Activated CD8-positive, alpha-beta memory T cell treated with anti-CD3 and anti-CD28 coated beads, Interleukin-2, amount 50 U/mL, for 4 hours (primary cell): ENCODE results near the gene SLC22A6.

ENCODE experiments used
- DNase-seq: peaks from one replicate; pipeline ENCODE4 v3.0.0-alpha.2; 2020

Gene SLC22A6, protein sequence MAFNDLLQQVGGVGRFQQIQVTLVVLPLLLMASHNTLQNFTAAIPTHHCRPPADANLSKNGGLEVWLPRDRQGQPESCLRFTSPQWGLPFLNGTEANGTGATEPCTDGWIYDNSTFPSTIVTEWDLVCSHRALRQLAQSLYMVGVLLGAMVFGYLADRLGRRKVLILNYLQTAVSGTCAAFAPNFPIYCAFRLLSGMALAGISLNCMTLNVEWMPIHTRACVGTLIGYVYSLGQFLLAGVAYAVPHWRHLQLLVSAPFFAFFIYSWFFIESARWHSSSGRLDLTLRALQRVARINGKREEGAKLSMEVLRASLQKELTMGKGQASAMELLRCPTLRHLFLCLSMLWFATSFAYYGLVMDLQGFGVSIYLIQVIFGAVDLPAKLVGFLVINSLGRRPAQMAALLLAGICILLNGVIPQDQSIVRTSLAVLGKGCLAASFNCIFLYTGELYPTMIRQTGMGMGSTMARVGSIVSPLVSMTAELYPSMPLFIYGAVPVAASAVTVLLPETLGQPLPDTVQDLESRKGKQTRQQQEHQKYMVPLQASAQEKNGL

GRCh38 chr11:62984451-62984991 is at the start of gene SLC22A6:
TSS of gene SLC22A6 (minus strand) at chr11:62984967. CDS start at chr11:62984690, 277 bp downstream.
- DNase-seq, result no peak

GRCh38 chr11:63032457-63032856 is 47.7 kb upstream of the SLC22A6 start:
- no peak for DNase-seq

- DNase-seq, result peak; percentile 87
Observed at GRCh38 chr11:63023841-63024648, 39.3 kb upstream of the SLC22A6 start.

GRCh38 chr11:63023222-63023814 is 38.6 kb upstream of the SLC22A6 start:
- no peak for DNase-seq

DNA sequence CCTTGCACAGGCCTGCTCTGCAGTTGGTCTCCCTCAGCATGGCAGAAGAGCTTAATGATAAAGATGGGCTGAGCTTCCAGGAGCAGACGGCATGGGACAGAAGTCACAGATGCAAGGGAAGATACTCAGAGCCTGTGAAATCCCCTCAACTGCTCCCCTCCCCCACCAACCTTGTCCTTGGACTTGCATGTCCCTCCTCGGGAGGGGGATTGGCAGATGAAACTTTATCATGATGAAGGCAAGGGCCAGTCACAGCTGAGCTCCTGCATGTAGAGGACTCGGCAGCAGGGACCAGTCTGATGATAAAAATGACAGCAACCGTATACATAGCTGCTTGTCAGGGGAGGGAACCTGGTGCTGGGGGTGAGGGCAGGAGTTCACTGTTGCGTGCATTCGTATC is 37.7 kb upstream of the SLC22A6 start:
- no peak for DNase-seq

DNA sequence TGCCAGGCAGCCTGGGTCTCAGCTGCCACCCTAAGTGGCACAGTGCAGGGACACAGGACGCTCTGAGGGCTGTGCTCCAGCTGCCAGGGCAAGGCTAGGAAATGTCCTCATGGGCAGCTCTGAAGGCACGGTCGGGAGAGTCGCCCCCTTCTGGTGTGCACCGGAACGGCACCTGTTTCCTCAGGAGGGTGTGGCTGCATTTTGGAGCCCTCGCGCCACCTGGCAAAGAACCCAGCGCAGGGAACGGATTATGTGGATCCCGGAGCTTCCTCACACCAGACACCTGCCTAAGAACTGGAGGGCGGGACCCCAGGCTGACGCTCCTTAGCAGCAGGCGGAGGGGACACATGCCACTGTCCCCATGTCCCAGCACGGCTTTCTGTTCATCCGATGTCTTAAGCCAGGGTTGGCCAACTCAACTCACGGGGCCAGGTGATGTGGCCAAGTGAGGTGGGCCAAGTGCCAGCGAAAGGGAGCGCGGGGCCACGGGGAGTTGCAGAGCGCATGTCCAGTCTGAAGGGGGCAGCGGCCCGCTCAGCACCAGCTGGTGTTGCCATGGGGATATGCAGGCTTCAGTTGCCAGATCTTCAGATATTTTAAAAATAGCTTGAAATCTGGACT is 36.0 kb upstream of the SLC22A6 start:
- no peak for DNase-seq

- no peak for DNase-seq
Observed at GRCh38 chr11:63019506-63019905, 34.7 kb upstream of the SLC22A6 start.

GRCh38 chr11:63017306-63017974 is 32.7 kb upstream of the SLC22A6 start:
- no peak for DNase-seq

GRCh38 chr11:63015521-63016215 is 30.9 kb upstream of the SLC22A6 start, which contains the start of gene SLC22A8:
TSS of gene SLC22A8 (minus strand) at chr11:63015841. CDS start at chr11:63014958, 883 bp downstream.
- no peak for DNase-seq

- no peak for DNase-seq
Observed at GRCh38 chr11:63014408-63015055, 29.8 kb upstream of the SLC22A6 start.

GRCh38 chr11:63012839-63013238 is 28.1 kb upstream of the SLC22A6 start:
- no peak for DNase-seq

- DNase-seq, result no peak
Observed at GRCh38 chr11:63012430-63012829, 27.7 kb upstream of the SLC22A6 start.

- no peak for DNase-seq
Observed at GRCh38 chr11:63010934-63011439, 26.2 kb upstream of the SLC22A6 start.

GRCh38 chr11:63007920-63008319 is 23.2 kb upstream of the SLC22A6 start:
- no peak for DNase-seq

DNA sequence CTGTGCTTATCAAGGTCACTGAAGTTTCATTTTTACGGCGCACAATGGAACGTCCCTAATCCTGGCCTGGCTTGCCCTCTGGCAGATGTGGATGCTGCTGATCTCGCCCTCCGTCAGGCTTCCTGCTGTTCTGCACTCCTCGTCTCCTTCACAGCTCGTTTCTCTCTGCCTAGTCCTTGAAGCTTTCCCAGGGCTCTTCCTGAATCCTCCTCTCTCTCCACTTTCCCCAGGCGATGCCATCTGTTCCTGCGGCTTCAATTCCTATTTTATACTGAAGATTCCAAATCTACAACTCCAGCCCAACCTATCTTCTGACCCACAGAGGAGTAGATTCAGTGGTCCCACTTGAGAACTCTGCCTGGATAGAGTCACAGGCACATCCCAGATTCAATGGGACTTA is 16.7 kb upstream of the SLC22A6 start:
- no peak for DNase-seq

DNA sequence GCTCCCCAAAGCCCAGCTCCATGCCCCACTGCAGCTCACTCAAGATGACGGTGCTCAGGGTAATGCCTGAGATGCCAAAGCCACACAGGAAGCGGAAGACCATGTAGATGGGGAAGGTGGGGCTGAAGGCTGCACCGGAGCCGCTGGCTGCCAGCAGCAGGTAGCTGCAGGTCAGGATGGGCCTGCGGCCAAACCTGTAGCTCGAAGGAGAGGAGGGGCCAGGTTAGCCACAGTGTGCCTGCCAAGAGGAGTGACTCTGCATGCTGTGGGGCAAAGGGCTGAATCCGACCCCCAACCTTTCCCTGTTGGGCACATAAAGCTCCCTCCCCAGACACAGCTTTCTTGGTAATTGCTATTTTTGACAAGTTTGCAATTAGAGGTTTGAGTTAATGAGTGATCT is 14.9 kb upstream of the SLC22A6 start:
- DNase-seq, result no peak

GRCh38 chr11:62999156-62999555 is 14.4 kb upstream of the SLC22A6 start:
- no peak for DNase-seq

GRCh38 chr11:62996271-62996670 is 11.5 kb upstream of the SLC22A6 start:
- DNase-seq, result no peak

- no peak for DNase-seq
Observed at GRCh38 chr11:62994775-62995174, 10.0 kb upstream of the SLC22A6 start.

- no peak for DNase-seq
Observed at GRCh38 chr11:62988276-62988675, 3.5 kb upstream of the SLC22A6 start.
